RPMI7951 (cell line): ENCODE measurements around the gene MAPK14. TPM values are rescaled to one million over a fixed set of nuclear protein-coding genes. Genes with fewer than 3 reads are reported as not detected.
"Not testable (repeated sequence)": the region's sequence is repeated elsewhere in the genome, so short reads cannot be mapped to it uniquely, and the experiment has no call there.

Experiments used
- DNase-seq: peaks from one replicate; pipeline ENCODE4 v3.0.0-alpha.2; 2012; ENCODE audit warnings: low read depth
- total RNA-seq: library from RNA; depleted of rRNA; stranded (reverse); fragments of >200 nt; shearing (Covaris generic); gene quantifications from 2 replicates; pipeline ENCODE4 v1.2.3, GENCODE V29; 2014

The MAPK14 gene
- total RNA-seq, 1 experiment from 2014 or later: 62.5 TPM

DNA sequence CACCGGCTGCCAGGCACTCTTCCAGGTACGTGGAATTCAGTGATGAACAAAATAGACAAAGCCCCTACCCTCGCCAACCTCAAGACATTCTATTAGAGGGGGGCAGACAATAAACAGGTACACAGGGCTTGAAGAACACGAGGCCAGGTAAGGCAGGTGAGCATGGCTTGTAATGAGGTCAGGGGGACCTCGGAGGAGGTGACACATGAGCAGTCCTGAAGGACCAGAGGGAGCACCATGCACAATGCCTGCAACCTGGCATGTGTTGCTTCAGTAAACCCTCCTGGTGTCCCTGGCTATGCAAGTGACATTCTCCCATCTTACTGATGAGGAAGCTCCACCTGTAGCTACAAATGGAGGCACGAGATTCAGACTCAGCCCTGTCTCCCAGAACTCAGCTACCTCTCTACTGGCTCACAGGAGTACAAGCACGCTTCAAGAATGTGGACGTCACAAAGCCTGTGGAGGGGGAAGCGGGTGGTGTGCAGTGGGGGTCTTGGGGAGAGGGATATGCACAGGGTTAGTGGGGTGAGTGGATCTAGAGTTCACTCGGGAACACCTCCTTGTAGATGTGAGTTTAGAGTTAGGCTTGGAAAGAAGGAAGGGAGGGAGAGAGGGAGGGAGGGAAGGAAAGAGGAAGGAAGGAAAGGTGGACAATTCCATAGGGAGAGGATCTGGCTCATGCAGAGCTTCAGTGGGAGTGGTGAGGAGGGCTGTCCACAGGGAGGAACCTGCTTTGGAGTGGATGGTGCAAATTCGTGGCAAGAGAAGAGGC is 95.1 kb downstream of the MAPK14 start:
- no peak for DNase-seq

GRCh38 chr6:36123270-36124139 is 95.9 kb downstream of the MAPK14 start:
- DNase-seq: peak; percentile 80

DNA sequence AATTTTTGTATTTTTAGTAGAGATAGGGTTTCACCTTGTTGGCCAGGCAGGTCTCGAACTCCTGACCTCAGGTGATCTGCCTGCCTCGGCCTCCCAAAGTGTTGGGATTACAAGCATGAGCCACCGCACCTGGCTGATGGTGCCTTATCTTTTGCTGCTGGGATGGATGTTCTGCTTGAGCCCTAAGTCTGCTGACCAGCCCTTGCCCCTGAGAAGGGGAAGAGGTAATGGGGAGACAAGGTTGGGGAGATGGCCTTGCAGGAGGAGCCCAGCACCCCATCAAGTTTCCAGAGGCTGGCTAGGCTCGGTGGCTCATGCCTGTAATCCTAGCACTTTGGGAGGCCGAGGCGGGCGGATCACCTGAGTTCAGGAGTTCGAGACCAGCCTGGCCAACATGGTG is 96.7 kb downstream of the MAPK14 start:
- DNase-seq: not testable (repeated sequence)

DNA sequence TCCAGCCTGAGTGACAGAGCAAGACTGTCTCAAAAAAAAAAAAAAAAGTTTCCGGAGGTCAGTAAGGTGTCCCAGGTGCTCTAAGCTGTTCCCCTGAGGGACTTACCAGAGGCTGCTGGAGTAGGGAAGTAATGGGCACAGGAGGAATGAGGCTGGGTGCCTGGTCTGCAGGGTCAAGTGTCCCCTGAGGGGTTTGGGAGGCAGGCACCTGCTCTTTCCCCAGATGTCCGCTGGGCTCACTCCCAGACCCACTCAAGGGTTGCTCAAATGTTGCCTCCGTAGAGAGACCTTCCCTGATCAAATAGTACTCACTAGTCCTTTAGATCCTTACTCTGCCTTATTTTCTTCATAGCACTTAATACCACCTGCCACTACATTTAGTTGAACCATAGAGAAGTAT is 97.3 kb downstream of the MAPK14 start:
- no peak for DNase-seq

DNA sequence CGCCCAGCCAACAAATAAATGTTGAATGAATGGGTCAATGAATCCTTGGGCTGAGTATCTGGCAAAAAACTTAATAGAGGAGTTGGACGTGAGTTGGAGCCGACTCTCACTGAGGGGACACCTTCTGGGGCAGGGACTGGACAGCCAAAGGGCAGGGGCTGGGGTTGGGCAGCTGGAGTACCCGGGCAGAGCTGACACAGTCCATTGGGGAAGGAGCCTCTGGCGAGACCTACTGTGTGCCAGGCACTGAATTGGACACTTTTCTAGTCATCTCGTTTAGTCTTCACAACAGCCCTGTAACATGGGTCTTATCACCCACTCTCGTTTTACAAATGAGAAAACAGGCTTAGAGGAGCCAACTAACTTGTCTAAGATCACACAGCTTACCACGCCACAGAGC is 98.0 kb downstream of the MAPK14 start:
- DNase-seq: no peak

DNA sequence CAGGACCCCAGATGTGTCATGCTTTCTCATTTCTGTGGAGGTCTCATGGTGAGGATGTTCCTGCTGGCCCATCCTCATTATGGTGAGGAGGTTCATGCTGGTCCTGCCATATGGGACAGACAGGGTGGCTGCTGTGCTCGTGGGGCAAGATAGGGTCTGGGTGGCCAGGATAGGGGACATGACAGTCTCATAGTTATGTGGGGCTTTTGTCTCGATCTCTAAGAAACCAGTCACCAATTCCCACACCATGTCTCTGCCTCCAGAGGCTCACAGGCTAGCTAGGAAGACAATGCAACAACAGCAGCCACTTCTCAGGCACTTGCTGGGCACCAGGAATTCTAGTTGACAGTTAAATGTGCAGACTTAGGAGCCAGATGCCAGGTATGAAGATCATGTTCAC is 98.5 kb downstream of the MAPK14 start:
- no peak for DNase-seq

DNA sequence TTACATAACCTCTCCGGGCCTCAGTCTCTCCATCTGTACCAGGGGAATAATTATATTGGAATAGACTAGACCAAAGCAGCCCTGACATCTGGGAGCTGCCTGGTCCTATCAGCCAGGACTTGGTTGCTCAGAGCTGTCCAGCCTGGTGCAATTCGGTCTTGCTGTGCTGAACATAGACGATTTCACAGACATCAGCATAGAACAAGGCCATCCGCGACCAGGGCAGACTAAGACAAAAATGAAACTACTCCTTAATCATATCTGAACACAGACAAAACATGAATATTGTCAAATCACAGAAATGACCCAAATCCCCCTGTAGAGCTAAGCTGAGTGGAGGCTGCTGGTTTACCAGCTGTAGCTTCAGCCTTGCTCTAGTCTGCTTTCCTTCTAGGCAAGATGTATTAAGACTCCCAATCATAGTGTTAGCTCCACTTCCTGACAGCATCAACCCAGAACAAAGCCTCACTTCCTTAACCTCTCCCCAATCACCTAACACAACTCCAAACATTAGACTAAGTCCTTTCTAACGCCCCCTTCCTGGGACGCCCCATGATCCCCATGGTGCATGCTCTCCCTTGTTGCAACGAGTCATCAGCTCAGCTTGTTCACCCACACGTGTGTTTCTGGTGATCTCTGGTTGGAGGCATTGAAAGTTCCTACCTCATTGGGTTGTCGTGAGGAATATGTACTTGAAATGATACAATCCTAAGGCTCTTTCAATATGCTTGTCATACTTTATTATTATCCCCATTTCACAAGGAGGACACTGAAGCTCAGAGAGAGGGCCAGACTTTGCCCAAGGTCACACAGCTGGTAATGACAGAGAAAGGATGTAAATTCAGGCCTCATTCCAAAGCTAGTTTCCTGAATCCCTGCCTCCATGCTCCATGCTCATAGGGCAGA is 99.2 kb downstream of the MAPK14 start:
- peak; percentile 44 for DNase-seq

GRCh38 chr6:36127462-36128016 is 99.9 kb downstream of the MAPK14 start:
- peak; percentile 93 for DNase-seq

- DNase-seq: no peak
Observed at GRCh38 chr6:36128073-36128472, 100.5 kb downstream of the MAPK14 start.

DNA sequence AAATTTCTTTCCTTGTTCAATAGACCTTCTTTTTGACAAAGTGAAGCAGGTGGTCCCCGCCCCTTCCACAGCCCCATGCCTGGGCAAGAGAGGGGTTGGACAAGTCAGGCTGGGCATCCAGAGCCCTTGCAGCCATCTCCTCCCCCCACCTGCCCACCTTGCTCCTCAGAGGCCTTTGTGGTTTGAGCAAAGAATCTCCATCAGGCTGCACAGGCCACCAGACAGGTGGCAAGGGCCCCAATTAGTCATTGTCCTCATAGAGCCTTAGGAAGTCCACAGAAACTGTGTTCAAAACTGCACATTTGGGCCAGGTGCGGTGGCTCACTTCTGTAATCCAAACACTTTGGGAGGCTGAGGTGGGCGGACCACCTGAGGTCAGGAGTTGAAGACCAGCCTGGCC is 101.2 kb downstream of the MAPK14 start:
- no peak for DNase-seq

DNA sequence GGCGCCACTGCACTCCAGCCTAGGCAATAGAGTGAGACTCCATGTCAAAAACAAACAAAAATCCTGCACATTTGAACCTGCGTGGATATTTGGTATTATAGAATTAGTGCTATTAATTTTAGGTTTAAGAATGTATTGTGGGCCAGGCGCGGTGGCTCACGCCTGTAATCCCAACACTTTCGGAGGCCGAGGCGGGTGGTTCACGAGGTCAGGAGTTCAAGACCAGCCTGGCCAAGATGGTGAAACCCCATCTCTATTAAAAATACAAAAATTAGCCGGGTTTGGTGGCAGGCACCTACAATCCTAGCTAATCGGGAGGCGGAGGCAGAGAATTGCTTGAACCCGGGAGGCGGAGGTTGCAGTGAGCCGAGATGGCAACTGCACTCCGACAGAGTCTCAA is 101.7 kb downstream of the MAPK14 start:
- not testable (repeated sequence) for DNase-seq

DNA sequence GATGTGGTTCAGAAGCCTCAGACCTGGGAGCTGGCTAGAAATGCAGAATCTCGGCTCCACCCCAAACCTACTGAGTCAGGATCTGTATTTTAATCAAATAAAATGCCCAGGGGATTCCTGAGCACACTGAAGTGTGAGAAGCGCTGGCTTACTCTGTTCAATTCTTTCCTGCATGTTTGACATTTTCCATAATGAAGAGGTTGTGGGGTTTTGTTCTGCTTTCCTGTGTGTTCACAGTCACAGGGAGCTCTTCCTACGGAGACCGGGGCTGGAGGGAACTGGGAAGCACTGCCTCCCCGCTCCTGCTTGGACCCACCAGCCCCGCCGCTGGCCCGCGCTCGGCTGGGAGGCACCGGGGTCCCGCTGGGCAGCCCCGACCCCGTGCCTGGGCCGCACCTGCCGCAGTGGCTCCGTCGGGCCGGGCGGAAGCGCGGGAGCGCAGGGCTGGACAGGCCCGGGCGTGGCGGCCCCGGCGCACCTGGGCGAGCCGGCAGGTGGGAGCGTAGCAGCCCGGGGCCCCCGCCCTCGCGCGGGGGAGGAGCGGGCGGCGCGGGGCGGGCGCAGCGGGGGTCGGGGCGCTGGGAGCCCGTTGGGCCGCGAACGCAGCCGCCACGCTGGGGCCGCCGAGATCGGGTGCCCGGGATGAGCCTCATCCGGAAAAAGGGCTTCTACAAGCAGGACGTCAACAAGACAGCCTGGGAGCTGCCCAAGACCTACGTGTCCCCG is 102.5 kb downstream of the MAPK14 start, which contains the start of gene MAPK13:
MAPK13 (plus strand) TSS at position 573 of the 726 bp plus-strand sequence; CDS start at position 643, 70 bp downstream.
- DNase-seq: no peak

- DNase-seq: no peak
Observed at GRCh38 chr6:36130667-36131510, 103.3 kb downstream of the MAPK14 start.

DNA sequence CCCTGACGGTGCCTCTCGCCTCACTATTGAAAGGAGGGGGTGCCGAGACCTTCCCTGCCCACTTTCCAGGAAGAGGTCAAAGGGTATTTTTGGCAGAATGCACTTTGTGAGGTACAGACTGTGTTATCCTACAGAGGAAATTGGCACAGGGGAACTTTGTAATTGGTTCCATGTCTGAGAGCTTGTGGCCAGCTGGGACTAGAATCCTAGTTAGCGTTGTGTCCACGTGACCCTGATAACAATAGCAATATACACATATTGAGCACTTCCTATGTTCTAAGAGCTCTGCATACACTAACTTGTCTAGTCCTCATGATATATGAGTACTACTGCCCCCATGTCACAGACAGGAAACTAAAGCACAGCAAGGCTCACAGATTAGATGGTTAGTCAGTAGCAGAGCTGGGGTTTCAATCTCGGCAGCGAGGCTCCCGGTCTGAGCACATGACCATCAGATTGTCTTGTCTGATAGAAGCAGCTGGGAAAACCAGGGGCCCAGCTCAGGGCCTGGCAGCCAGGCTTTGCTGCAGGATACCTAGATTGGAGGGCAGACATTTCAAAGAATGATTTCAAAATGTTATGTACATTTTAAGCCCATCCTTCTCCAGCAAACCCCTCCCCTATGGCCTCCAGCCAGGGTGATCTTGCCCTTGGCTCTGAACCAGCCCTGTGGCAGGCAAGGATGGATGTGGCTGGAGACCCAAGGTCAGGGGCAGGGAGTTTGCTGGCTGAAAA is 104.1 kb downstream of the MAPK14 start:
- peak; percentile 76 for DNase-seq

DNA sequence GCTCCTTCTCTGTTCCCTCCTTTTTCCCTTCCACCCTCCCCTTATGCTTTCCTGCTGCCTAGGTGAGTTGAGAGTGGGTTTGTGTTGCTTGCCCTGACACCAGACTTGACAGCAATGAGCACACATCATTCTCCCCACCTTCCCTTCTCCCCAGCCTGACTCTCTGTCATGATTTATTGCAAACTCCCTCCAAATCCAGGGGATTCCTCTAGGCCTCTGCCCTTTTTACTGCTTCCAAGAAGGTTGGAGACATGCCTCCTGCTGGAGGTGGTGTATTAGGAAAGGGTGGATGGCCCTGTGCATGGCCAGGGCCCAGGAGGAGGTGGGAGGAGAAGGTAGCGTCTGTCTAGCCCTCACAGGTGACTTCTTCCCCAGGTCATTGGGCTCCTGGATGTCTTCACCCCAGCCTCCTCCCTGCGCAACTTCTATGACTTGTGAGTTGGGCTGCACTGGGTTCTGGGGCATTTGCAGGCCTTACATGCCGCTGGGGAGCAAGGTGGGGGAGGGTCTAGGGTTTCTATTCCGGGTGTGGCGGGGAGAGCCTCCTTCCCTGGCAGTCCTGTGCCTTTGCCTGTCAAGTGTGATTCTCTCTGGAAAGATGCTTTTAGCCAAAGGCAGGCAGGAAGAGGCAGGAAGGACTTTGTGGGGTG is 104.8 kb downstream of the MAPK14 start:
- DNase-seq: no peak

DNA sequence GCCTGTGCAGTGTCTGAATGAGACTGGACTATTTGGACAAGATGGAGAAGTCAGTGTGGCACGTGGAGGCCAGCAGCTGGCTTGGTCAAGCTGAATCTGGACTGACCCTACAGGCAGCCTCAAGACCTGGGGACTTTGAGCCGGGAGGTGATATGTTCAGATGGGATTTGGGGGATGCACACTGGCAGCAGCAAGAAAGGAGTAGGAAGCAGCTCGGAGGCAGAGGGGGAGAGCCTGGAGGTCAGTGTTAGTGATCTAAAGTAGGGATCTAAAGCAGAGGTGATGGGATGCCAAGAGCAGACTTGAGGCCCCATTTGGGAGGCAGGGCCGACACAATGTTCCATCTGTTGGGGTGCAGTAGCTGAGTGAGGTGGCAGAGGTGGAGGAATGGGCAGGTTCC is 105.5 kb downstream of the MAPK14 start:
- no peak for DNase-seq

DNA sequence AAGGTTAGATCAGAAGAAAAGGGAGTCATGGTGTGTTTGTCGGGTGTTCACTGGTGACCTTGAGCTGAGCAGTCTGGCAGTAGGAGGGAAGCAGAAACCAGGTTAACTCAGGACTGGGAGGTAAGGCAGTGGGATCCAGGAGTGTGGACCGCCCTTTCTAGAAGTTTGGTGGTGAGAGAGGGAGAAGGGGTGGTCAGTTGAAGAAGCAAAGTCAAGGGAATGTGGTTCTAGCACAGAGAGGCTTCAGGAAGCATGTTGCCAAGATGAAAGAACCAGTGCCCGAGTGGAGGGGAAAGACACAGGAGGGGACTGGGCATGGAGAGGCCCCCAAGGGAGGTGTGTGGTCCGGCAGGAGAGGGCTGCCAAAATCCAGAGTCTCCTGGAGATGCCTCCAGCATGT is 106.3 kb downstream of the MAPK14 start:
- no peak for DNase-seq

GRCh38 chr6:36135053-36135731 is 107.6 kb downstream of the MAPK14 start:
- DNase-seq: no peak
